GM12865 (cell line): ENCODE results near the gene TNXB.
"Not testable (repeated sequence)": the region's sequence is repeated elsewhere in the genome, so short reads cannot be mapped to it uniquely, and the experiment has no call there.

ENCODE experiments used
- DNase-seq: peaks from one replicate; pipeline ENCODE4 v3.0.0; 2010; ENCODE audit warnings: low read depth
- H3K4me3 ChIP-seq: 2 replicates; pipeline ENCODE4 v1.5.1; 2011; ENCODE audit warnings: mild to moderate bottlenecking, low read depth, low read length, control low read depth
- TF ChIP-seq, protein P1 (sequence below): IDR thresholded peaks from 2 replicates; pipeline ENCODE4 v1.5.1; 2011; ENCODE audit warnings: low read length, control low read depth, low read depth, inconsistent platforms; ENCODE audit not compliant: insufficient read depth; ENCODE audit errors: missing control alignments

TNXB gene

GRCh38 chr6:32147401-32148132, 38.4 kb upstream of the TNXB start:
- TF ChIP-seq, protein P1, sequence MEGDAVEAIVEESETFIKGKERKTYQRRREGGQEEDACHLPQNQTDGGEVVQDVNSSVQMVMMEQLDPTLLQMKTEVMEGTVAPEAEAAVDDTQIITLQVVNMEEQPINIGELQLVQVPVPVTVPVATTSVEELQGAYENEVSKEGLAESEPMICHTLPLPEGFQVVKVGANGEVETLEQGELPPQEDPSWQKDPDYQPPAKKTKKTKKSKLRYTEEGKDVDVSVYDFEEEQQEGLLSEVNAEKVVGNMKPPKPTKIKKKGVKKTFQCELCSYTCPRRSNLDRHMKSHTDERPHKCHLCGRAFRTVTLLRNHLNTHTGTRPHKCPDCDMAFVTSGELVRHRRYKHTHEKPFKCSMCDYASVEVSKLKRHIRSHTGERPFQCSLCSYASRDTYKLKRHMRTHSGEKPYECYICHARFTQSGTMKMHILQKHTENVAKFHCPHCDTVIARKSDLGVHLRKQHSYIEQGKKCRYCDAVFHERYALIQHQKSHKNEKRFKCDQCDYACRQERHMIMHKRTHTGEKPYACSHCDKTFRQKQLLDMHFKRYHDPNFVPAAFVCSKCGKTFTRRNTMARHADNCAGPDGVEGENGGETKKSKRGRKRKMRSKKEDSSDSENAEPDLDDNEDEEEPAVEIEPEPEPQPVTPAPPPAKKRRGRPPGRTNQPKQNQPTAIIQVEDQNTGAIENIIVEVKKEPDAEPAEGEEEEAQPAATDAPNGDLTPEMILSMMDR, result peak; percentile 5
- no peak for DNase-seq
- no peak overlapping the region for H3K4me3 ChIP-seq

DNA sequence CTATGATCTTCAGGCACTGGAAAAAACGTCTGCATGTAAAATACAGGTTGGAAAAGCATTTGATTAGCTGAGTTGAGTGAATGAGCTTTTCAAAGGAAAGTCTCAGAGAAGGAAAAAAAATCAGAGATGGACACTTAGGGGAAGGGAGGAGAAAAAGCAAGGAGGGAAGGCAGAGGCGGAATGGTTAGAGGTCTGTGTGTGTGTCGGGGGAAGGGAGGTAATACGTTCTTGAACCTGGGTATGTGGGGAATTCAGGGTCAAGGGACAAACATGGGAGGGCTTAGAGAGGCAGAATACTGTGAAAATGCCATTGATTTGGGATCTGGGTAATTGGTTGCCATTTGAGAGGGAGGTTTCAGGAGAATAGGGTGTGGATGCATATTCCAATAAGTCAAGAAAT, 37.5 kb upstream of the TNXB start:
- DNase-seq, result no peak
- TF ChIP-seq, protein P1, result no peak
- no peak overlapping the region for H3K4me3 ChIP-seq

DNA sequence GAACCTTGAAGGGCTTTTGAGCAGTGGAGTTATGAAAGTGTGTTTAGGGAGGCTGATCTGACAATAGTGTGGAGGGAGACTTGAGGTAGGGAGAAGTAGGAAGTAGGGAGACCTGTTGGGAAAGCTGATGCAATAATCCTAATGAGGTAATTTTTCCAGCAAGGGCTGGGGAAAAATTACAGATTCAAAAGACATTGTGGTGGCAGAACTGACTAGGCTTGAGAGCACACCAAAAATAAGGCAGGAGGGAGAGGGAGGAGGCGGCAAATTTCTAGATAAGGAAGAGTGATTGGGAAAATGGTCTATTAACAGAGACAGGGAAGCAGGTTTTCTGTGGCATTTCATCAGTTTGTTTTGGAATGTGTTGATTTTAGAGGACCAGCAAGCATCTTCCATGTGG, 37.1 kb upstream of the TNXB start:
- no peak for DNase-seq
- H3K4me3 ChIP-seq, result no peak overlapping the region
- TF ChIP-seq, protein P1, result no peak

DNA sequence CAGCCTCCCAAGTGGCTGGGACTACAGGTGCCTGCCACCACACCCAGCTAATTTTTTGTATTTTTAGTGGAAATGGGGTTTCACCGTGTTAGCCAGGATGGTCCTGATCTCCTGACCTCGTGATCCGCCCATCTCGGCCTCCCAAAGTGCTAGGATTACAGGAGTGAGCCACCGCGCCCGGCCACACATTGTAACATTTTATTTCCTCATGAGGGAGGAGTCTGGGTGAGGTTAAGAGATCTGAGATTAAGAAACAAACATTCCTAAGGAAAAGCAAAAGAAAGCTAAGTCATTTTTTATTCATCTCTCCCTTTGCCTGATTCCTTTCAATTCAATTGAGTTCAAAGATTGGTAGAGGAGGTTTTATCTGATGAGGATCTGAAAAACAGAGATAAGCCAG, 35.1 kb upstream of the TNXB start:
- not testable (repeated sequence) for H3K4me3 ChIP-seq, DNase-seq

GRCh38 chr6:32140420-32141046, 31.4 kb upstream of the TNXB start:
- DNase-seq, result no peak
- H3K4me3 ChIP-seq, result no peak overlapping the region
- TF ChIP-seq, protein P1, result no peak

GRCh38 chr6:32139590-32139989, 30.5 kb upstream of the TNXB start:
- TF ChIP-seq, protein P1, result no peak
- no peak for DNase-seq
- no peak overlapping the region for H3K4me3 ChIP-seq

DNA sequence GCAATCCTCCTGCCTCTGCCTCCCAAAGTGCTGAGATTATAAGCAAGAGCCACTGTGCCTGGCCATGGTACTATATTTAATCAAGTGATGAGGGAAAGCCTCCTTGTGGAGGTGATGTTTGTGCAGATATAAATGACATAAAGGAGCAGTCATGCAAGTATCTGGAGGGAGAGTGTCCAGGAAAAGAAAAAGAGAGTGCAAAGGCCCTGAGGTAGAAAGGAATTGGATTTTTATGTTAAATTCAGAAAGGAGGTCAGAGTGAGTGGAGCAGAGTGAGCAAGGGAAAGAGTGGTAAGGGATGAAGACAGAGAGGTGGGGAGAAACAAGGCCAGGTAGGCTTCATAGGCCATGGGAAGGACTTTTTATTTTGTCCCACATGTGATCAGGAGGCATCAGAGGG, 28.3 kb upstream of the TNXB start:
- DNase-seq, result no peak
- TF ChIP-seq, protein P1, result no peak
- no peak overlapping the region for H3K4me3 ChIP-seq
